HFF-Myc (cell line): ENCODE measurements around the gene ZNF282.
"Not testable (repeated sequence)": the region's sequence is repeated elsewhere in the genome, so short reads cannot be mapped to it uniquely, and the experiment has no call there.

ENCODE experiments used
- DNase-seq: peaks from one replicate; pipeline ENCODE4 v3.0.0-alpha.2; 2011; ENCODE audit warnings: low read depth; ENCODE audit errors: extremely low read depth
- H3K4me3 ChIP-seq: replicated peaks from 2 replicates; pipeline ENCODE4 v1.5.1; 2011; ENCODE audit warnings: low read depth, mild to moderate bottlenecking, control low read depth, low read length
- CTCF ChIP-seq: IDR thresholded peaks from 2 replicates; pipeline ENCODE4 v1.5.1; 2012; ENCODE audit warnings: mild to moderate bottlenecking, low read depth, low read length, control low read depth; ENCODE audit errors: missing control alignments

The ZNF282 gene

GRCh38 chr7:149261829-149262617, 66.7 kb downstream of the ZNF282 start, which contains the start of gene ZNF783:
Gene ZNF783, plus strand, starts transcription at chr7:149262196. Its CDS starts 138 bp downstream, at chr7:149262334.
- no peak for DNase-seq
- peak; percentile 55 for TF ChIP-seq CTCF
- peak within 1 kb of the TSS; percentile 56 for H3K4me3 ChIP-seq

GRCh38 chr7:149266451-149266850, 71.1 kb downstream of the ZNF282 start:
- no peak for DNase-seq
- H3K4me3 ChIP-seq: no peak overlapping the region
- no peak for TF ChIP-seq CTCF

- TF ChIP-seq CTCF: no peak
Measured at GRCh38 chr7:149267733-149268132, 72.4 kb downstream of the ZNF282 start.

GRCh38 chr7:149274424-149274823, 79.1 kb downstream of the ZNF282 start:
- not testable (repeated sequence) for DNase-seq, H3K4me3 ChIP-seq

More at GRCh38 chr7:149267733-149268132, 72.4 kb downstream of the ZNF282 start:
- H3K4me3 ChIP-seq: no peak overlapping the region
- DNase-seq: no peak
